Sigmoid colon (tissue), 7 donors: ENCODE measurements around the gene IL2RA. TPM values are rescaled to one million over a fixed set of nuclear protein-coding genes. Genes with fewer than 3 reads are reported as not detected.

Source experiments
- DNase-seq: peaks from one replicate; pipeline ENCODE4 v3.0.0-alpha.2; 2019
- H3K27ac ChIP-seq, 4 donors: fragments of 200-600 bp; sonication (generic); one replicate each; pipeline ENCODE4 v1.5.1; 2016 to 2019; ENCODE audit warnings: mild to moderate bottlenecking in 1 of 4
- H3K27me3 ChIP-seq, 3 donors: fragments of 200-600 bp; sonication (generic); one replicate each; pipeline ENCODE4 v1.5.1; 2019; ENCODE audit warnings: mild to moderate bottlenecking in 1 of 3
- H3K36me3 ChIP-seq, 4 donors: fragments of 200-600 bp; sonication (generic); one replicate each; pipeline ENCODE4 v1.5.1; 2016 to 2019
- H3K4me1 ChIP-seq, 4 donors: fragments of 200-600 bp; sonication (generic); one replicate each; pipeline ENCODE4 v1.5.1; 2017 to 2019
- H3K4me3 ChIP-seq, 4 donors: fragments of 200-600 bp; sonication (generic); one replicate each; pipeline ENCODE4 v1.5.1; 2017 to 2019; ENCODE audit warnings: mild to moderate bottlenecking in 2 of 4, moderate library complexity in 1 of 4
- H3K9me3 ChIP-seq, 4 donors: fragments of 200-600 bp in 3 of 4; sonication (generic) in 3 of 4; one replicate each; pipeline versions ENCODE4 v1.5.1 to v1.6.1; 2013 to 2019
- EP300 ChIP-seq, 4 donors: sonication (generic); formaldehyde crosslinking; IDR thresholded peaks; one replicate each; pipeline ENCODE4 v1.6.1; 2017; ENCODE audit warnings: antibody characterized with exemption in 4 of 4
- POLR2A ChIP-seq, 2 donors: fragments of 450-650 bp; IDR thresholded peaks; one replicate each; pipeline ENCODE4 v1.6.1; 2016; ENCODE audit warnings: antibody characterized with exemption in 2 of 2, mild to moderate bottlenecking in 2 of 2, moderate library complexity in 2 of 2
- POLR2AphosphoS5 ChIP-seq, 4 donors: sonication (generic); formaldehyde crosslinking; IDR thresholded peaks; one replicate each; pipeline ENCODE4 v1.6.1; 2017; ENCODE audit warnings: antibody characterized with exemption in 4 of 4
- WGBS, 2 donors: extraction: QIAGEN DNeasy Blood & Tissue Kit; methylation state at CpG; one replicate each; pipeline ENCODE4 v1.1.7; 2013; 5-methylcytosine and 5-hydroxymethylcytosine counted together
- intact Hi-C: fragments of 100-400 bp; cut with DNase I; formaldehyde crosslinking; loops from one replicate; pipeline ENCODE4 v1.15.1; 2023
- polyA plus RNA-seq, 3 donors: library from polyadenylated mRNA; stranded (reverse); fragments of 200-250 nt; gene quantifications; one replicate each; pipeline ENCODE4 v1.2.3, GENCODE V29; 2013
- total RNA-seq, 4 donors: library from RNA; depleted of rRNA; stranded (reverse); fragments of >200 nt; gene quantifications; one replicate each; pipeline ENCODE4 v1.1.0, GENCODE V29; 2016
- TF ChIP-seq, protein P1 (sequence below), 4 experiments: fragments of 450-650 bp in 3 of 4; fragments of 200-600 bp in 1 of 4; IDR thresholded peaks; one replicate each; pipeline ENCODE4 v1.5.1; 2016 to 2019; ENCODE audit warnings: antibody characterized with exemption in 4 of 4, mild to moderate bottlenecking in 3 of 4, moderate library complexity in 2 of 4
- donor health status: healthy with polysubstance abuse.
- donor health status: Bipolar disorder and iron deficiency.
- donor health status: healthy.

Gene IL2RA
- total and polyA plus RNA-seq, 7 donors = 0.60 to 14.0 (median 4.7) TPM; not detected in 1

DNA sequence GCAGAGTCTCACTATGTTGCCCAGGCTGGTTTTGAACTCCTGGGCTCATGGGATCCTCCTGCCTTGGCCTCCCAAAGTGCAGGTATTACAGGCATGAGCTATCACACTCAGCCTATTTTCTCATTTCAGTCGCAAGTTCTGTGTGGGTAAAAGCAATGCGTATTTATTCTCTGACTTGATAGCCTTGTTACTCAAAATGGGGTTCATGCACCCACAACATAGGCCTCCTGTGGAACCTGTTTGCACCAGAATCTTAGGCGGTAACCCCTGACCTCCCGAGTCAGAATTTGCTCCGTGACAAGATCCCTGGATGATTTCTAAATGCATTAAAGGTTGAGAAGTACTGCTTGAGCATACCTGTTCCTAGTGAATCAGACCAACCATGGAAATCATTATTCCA lies 7.3 kb downstream of the IL2RA start:
- no peak for TF ChIP-seq POLR2AphosphoS5 (IDR thresholded peaks at IDR 0.05)
- no peak for TF ChIP-seq EP300 (IDR thresholded peaks at IDR 0.05)
- TF ChIP-seq POLR2A (IDR thresholded peaks at IDR 0.05) = no peak
- TF ChIP-seq, protein P1, sequence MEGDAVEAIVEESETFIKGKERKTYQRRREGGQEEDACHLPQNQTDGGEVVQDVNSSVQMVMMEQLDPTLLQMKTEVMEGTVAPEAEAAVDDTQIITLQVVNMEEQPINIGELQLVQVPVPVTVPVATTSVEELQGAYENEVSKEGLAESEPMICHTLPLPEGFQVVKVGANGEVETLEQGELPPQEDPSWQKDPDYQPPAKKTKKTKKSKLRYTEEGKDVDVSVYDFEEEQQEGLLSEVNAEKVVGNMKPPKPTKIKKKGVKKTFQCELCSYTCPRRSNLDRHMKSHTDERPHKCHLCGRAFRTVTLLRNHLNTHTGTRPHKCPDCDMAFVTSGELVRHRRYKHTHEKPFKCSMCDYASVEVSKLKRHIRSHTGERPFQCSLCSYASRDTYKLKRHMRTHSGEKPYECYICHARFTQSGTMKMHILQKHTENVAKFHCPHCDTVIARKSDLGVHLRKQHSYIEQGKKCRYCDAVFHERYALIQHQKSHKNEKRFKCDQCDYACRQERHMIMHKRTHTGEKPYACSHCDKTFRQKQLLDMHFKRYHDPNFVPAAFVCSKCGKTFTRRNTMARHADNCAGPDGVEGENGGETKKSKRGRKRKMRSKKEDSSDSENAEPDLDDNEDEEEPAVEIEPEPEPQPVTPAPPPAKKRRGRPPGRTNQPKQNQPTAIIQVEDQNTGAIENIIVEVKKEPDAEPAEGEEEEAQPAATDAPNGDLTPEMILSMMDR (IDR thresholded peaks at IDR 0.05) = no peak
- Histone ChIP-seq H3K36me3 (no peaks in the 10 kb centered on the region), H3K27ac (no peak overlapping the region), H3K9me3 (no peaks in the 10 kb centered on the region), H3K27me3 (no peaks in the 10 kb centered on the region), H3K4me3 (no peak overlapping the region), H3K4me1 (peaks cover 0 to 8% (median 1%) of the 10 kb centered on the region in 4 donors)
- intact Hi-C loops = no loop called here
- DNase-seq = peak; percentile 14
- 82 to 96% methylated on average over 5 of the region's 5 CpGs for WGBS, 2 donors

DNA sequence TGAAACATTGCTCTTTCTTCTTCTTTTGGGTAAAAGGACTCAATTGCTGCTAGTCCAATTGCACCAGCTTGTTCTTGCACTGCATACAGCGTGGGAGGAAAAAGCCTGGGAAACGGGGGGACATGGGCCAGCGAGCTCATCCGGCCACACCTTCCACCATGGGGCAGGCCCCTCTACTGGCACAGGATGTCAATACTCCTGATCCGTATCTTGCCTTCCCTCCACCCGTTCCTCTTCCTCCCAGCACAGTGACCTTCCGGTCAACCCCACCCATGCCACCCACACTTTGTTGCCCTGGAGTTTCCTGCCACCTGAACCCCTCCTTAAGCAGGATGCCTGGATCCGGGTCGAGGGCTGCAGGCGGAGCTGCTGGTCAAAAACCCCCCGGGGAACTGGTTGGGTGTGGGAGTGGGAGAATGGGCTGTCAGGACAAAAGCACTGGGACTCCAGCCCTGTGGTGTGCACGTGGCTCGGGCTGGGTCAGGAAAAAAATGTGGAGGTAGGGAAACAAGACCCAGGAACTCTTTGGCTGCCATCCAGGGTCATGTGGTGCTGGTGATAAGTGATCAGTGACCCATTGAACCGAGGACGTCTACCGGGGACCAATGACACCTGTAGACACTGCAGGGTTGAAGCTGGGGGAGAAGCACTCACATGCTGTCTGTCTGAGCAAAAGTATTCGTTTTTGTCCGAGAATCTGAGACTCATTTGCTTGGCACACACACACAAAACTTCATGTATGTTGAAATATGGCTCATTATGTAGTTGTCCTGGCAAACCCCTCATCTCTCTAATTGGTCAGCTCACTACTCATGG lies 8.1 kb downstream of the IL2RA start:
- intact Hi-C loops = no loop called here
- peak in 1 of 4 donors; percentile 32 for TF ChIP-seq POLR2AphosphoS5 (IDR thresholded peaks at IDR 0.05)
- no peak for TF ChIP-seq EP300 (IDR thresholded peaks at IDR 0.05)
- TF ChIP-seq POLR2A (IDR thresholded peaks at IDR 0.05) = no peak
- TF ChIP-seq, protein P1 (IDR thresholded peaks at IDR 0.05) = no peak
- DNase-seq = peak; percentile 69
- no peaks in the 10 kb centered on the region for H3K27me3 ChIP-seq
- peaks cover 0 to 8% (median 1%) of the 10 kb centered on the region in 4 donors for H3K4me1 ChIP-seq
- H3K4me3 ChIP-seq = no peak overlapping the region
- 31 to 44% methylated on average over 18 of the region's 18 CpGs for WGBS, 2 donors
- peak overlapping the region in 3 of 4 donors; percentile 6 to 30 (median 17) for H3K27ac ChIP-seq
- H3K36me3 ChIP-seq = no peaks in the 10 kb centered on the region
- H3K9me3 ChIP-seq = no peaks in the 10 kb centered on the region

DNA sequence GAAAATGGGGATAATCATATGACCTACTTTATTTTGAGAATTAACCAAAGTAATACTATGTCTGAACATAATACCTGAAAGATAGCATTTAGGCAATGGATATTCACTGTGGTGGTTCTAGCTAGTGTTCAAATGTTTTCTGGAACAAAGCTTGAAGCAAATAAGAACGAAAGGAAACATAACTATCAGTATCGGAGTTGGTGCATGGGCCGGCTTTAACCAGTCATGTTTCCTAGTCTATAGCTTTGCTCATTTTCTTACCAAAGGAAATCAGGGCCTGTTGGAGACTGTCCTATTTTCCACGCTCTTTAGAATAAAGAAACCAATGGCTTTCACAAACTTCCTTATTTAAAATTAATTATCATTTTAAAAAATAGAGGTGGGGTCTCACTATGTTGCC lies 8.9 kb downstream of the IL2RA start:
- intact Hi-C loops = no loop called here
- H3K9me3 ChIP-seq = no peaks in the 10 kb centered on the region

DNA sequence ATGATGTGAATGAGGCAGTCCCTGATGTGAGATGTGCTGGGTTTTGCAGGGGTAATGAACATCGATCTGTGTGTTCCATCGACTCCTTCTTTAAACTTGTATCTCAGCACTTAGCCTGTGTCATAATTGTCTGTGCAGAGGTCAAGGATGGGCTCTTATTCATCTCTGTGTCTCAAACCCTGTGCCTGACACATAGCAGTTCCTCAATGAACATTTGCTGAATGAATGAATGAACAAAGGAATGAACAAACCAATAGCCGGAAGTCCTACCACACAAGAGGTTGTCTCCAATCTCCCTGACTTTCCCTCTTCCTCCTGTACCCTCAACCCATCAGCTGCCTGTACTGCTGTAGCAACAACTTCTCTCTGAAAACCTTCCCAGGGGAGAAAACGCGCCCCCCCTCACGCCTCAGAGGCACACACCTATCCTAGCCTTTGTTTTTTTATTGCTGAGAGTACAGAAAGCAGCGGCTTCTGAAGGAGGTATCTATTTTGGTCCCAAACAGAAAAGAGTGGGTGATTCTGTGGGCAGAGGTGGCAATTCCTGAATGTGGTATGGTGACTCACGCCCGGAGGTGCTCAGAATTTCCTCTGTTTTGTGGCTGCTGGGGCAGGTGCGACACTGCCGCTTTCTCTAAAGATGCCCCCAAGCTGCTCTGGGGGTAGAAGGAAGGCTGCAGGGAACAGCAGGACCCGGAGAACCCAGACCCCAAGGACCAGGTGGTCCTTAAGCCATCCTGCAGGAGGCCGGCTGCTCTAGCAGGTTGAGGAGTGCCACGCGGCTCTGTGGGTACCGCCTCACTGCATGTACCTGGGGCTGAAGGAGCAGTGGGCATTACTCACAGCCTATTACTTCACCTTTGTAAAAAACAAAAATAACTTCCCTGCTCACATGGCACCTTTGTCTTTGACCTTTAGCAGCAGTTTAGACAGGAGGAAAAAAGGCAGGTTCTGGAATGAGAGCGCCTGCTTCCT lies 9.6 kb downstream of the IL2RA start:
- 58 to 80% methylated on average over 17 of the region's 17 CpGs for WGBS, 2 donors
- Histone ChIP-seq H3K36me3 (no peaks in the 10 kb centered on the region), H3K4me3 (no peak overlapping the region), H3K27me3 (no peaks in the 10 kb centered on the region), H3K27ac (peak overlapping the region in 2 of 4 donors; percentile 9 to 17), H3K9me3 (no peaks in the 10 kb centered on the region), H3K4me1 (peaks cover 0 to 8% (median 1%) of the 10 kb centered on the region in 4 donors)
- DNase-seq = peak; percentile 58
- TF ChIP-seq, protein P1 (IDR thresholded peaks at IDR 0.05) = no peak
- TF ChIP-seq EP300 (IDR thresholded peaks at IDR 0.05) (no peak), POLR2A (IDR thresholded peaks at IDR 0.05) (no peak)
- intact Hi-C loops = no loop called here

More for the DNA sequence above, 8.9 kb downstream of the IL2RA start:
- Histone ChIP-seq H3K27me3 (no peaks in the 10 kb centered on the region), H3K27ac (peak overlapping the region in 2 of 4 donors; percentile 17 to 30), H3K4me1 (peaks cover 0 to 8% (median 1%) of the 10 kb centered on the region in 4 donors), H3K36me3 (no peaks in the 10 kb centered on the region), H3K4me3 (no peak overlapping the region)
- no peak for TF ChIP-seq EP300 (IDR thresholded peaks at IDR 0.05)
- no peak for TF ChIP-seq POLR2A (IDR thresholded peaks at IDR 0.05)
- no peak for TF ChIP-seq POLR2AphosphoS5 (IDR thresholded peaks at IDR 0.05)
- WGBS, 2 donors = 84 to 91% methylated on average over 4 of the region's 4 CpGs
- DNase-seq = no peak
